ENCODE data around the gene TNFRSF21.
"Not testable (repeated sequence)": the region's sequence is repeated elsewhere in the genome, so short reads cannot be mapped to it uniquely, and the experiment has no call there.

- TF ChIP-seq CTCF (conservative IDR thresholded peaks at IDR 0.05 in 1 of 2, IDR thresholded peaks at IDR 0.05 in 1 of 2; ENCODE audit: extremely low read depth in 1 of 2, insufficient read depth in 1 of 2, low read depth in 1 of 2, low read length in 2 of 2); EZH2 (IDR thresholded peaks at IDR 0.05; ENCODE audit: borderline replicate concordance, low read length): not testable (repeated sequence)
These were observed 81.6 kb downstream of the TNFRSF21 start for GRCh38 chr6:47228093-47228492.

All from mammary epithelial cell (primary cell).